Urinary bladder (tissue), 4 donors: ENCODE data around the gene KMT2B. TPM values are rescaled to one million over a fixed set of nuclear protein-coding genes. Genes with fewer than 3 reads are reported as not detected.
"Not testable (repeated sequence)": the region's sequence is repeated elsewhere in the genome, so short reads cannot be mapped to it uniquely, and the experiment has no call there.

Experiments
- DNase-seq: peaks from one replicate; pipeline ENCODE4 v3.0.0-alpha.2; 2015; ENCODE audit errors: extremely low spot score
- H3K27ac ChIP-seq: one replicate; pipeline ENCODE4 v1.5.1; 2013; ENCODE audit warnings: low read depth, mild to moderate bottlenecking, moderate library complexity
- H3K36me3 ChIP-seq: one replicate; pipeline ENCODE4 v1.6.1; 2013; ENCODE audit warnings: mild to moderate bottlenecking, moderate library complexity; ENCODE audit not compliant: insufficient read depth
- H3K4me1 ChIP-seq: one replicate; pipeline ENCODE4 v1.6.1; 2013; ENCODE audit warnings: mild to moderate bottlenecking, moderate library complexity; ENCODE audit not compliant: insufficient read depth
- H3K4me3 ChIP-seq: one replicate; pipeline ENCODE4 v1.5.1; 2013; ENCODE audit warnings: low read depth, low read length
- WGBS: extraction: QIAGEN DNeasy Blood & Tissue Kit; methylation state at CpG from one replicate; pipeline ENCODE4 v1.1.7; 2013; 5-methylcytosine and 5-hydroxymethylcytosine counted together
- polyA plus RNA-seq: library from polyadenylated mRNA; stranded (reverse); fragments of 200-250 nt; gene quantifications from one replicate; pipeline ENCODE4 v1.2.3, GENCODE V29; 2013
- total RNA-seq: library from RNA; depleted of rRNA; stranded (reverse); fragments of >200 nt; gene quantifications from one replicate; pipeline ENCODE4 v1.2.3, GENCODE V29; 2014
- donor health status: healthy with polysubstance abuse.
- donor health status: healthy.

The KMT2B gene
- total and polyA plus RNA-seq, 2 donors = 7.1 to 25.9 TPM

DNA sequence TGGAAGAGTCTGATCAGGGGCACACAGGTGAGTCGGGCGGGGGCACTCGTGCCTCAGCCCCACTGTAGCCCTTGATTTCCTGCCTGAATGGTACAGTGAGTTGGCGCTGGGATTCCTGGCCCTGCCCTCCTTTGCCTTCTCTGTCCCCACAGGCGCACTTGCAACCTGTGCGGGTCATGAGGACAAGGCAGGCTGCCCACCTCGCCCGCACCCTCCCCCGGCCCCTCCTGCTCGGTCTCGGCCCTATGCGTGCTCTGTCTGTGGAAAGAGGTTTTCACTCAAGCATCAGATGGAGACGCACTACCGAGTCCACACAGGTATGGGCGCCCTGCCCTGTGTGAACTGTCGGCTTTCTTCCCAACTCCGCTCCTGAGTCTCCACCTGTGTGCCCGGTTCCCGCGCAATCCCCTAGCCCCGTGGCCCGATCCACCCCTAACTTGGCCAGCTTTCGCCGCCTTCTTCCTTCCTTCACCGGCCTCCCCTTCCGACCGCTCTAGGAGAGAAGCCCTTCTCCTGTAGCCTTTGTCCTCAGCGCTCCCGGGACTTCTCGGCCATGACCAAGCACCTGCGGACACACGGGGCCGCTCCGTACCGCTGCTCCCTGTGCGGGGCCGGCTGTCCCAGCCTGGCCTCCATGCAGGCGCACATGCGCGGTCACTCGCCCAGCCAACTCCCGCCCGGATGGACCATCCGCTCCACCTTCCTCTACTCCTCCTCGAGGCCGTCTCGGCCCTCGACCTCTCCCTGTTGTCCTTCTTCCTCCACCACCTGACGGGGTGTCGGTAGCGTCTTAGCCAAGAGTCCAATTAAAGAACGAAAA is 1.6 kb upstream of the KMT2B start:
- peak overlapping the region; percentile 94 for H3K4me3 ChIP-seq
- no peaks in the 10 kb centered on the region for H3K36me3 ChIP-seq
- H3K27ac ChIP-seq = peak overlapping the region; percentile 48
- DNase-seq = no peak
- no peaks in the 10 kb centered on the region for H3K4me1 ChIP-seq
- 3% methylated on average over 52 of the region's 52 CpGs for WGBS

DNA sequence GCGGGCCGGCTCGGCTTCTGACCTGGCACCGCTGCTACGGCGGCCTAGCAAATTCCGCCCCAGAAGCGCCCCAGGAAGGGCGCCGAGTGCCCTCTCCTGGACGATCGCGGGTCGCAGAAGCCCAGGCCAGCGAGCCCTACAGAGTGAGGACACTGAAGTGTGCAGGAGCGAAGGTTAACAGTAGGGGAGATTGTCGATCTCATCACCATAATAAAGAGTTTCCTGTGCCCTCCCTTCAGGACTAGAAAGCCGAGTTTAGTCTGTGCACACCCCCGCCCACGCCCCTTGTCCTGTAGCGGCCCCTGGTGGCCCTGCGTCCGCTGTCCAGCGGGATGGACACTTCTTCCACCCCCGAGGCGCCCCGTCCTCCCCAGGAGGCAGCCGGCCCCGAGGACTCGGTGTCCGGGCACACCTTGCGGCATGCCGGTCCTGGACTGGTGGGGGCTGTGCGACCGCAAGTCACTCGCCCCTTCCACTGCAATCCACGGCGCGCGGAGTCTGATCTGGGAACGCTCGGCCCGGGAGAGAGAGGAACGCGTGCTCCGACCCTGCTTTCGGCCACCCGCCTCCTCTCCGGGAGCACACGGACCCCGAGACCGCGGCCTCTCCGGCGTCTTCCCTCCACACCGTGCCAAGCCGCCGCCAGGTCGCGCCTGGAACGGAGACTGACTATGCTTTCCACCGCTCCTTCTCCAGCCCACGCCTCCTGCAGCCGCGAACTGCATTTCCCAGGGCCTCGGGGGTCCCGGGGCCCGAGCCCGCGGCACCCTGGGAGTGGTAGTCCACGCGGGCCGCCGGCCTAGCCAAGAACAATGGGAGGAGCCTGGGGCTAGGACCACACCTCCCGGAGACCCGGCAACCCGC is 770 bp upstream of the KMT2B start:
- H3K27ac ChIP-seq = peak overlapping the region; percentile 48
- no peaks in the 10 kb centered on the region for H3K4me1 ChIP-seq
- DNase-seq = peak; percentile 84
- H3K36me3 ChIP-seq = no peaks in the 10 kb centered on the region
- WGBS = under 1% methylated on average over 77 of the region's 77 CpGs
- peak overlapping the region; percentile 94 for H3K4me3 ChIP-seq

DNA sequence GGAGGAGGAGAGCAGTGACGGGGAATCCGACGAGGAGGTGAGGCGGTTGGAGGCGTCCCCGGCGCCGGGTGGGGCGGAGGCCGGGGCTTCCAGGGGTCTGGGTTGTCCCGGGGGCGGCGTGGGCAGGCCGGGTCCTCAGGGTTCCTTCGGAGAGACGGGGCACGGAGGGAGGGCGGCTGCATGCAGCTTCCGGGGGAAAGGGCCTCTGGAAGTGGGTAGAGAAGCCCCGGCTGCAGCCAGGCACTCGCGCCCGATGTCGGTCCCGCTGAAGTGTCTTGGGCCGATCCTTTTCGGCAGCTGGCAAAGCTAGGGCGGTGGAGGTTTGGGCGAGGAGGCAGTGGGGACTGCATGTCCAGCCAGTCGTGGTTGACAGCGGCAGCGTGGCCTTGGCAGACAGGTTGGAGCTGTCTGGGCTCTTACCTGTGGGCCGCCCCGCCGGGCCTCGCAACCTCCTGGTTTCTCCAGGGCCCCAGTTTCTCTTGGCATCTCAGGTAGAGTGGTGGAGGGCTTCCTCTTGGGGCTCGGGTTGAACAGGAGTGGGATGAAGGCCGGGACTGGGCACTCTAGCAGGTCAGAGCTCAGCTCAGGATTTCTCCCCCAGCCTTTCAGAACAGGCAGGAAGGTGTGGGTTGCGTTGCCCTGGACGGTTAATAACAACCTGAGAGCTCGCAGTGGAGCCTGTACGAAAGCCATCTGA is 690 bp downstream of the KMT2B start:
- no peak for DNase-seq
- Histone ChIP-seq H3K4me3 (peak overlapping the region; percentile 94), H3K4me1 (no peaks in the 10 kb centered on the region), H3K36me3 (peaks cover under 1% of the 10 kb centered on the region), H3K27ac (peak overlapping the region; percentile 41)
- WGBS = under 1% methylated on average over 42 of the region's 42 CpGs

- H3K4me1 ChIP-seq = no peaks in the 10 kb centered on the region
- no peak overlapping the region for H3K4me3 ChIP-seq
- no peak for DNase-seq
- no peak overlapping the region for H3K27ac ChIP-seq
- H3K36me3 ChIP-seq = peaks cover 5% of the 10 kb centered on the region
- 86% methylated on average over 32 of the region's 32 CpGs for WGBS
Measured at GRCh38 chr19:35719402-35720162, 1.8 kb downstream of the KMT2B start.

GRCh38 chr19:35720163-35720524 is 2.3 kb downstream of the KMT2B start:
- Histone ChIP-seq H3K4me3 (no peak overlapping the region), H3K36me3 (peaks cover 7% of the 10 kb centered on the region)

DNA sequence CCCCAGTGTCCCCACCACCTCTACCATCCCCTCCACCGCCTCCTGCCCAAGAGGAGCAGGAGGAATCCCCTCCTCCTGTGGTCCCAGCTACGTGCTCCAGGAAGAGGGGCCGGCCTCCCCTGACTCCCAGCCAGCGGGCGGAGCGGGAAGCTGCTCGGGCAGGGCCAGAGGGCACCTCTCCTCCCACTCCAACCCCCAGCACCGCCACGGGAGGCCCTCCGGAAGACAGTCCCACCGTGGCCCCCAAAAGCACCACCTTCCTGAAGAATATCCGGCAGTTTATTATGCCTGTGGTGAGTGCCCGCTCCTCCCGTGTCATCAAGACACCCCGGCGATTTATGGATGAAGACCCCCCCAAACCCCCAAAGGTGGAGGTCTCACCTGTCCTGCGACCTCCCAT is 2.8 kb downstream of the KMT2B start:
- H3K36me3 ChIP-seq = peaks cover 7% of the 10 kb centered on the region
- H3K4me3 ChIP-seq = no peak overlapping the region
- H3K27ac ChIP-seq = no peak overlapping the region
- no peaks in the 10 kb centered on the region for H3K4me1 ChIP-seq
- DNase-seq = no peak
- WGBS = 81% methylated on average over 17 of the region's 17 CpGs

More at GRCh38 chr19:35720163-35720524, 2.3 kb downstream of the KMT2B start:
- H3K4me1 ChIP-seq = no peaks in the 10 kb centered on the region
- H3K27ac ChIP-seq = no peak overlapping the region
- no peak for DNase-seq
- WGBS = 92% methylated on average over 9 of the region's 9 CpGs

- Histone ChIP-seq H3K4me1 (no peaks in the 10 kb centered on the region), H3K36me3 (peaks cover 7% of the 10 kb centered on the region), H3K27ac (no peak overlapping the region), H3K4me3 (no peak overlapping the region)
- no peak for DNase-seq
- 92% methylated on average over 16 of the region's 16 CpGs for WGBS
Measured at GRCh38 chr19:35721374-35721773, 3.6 kb downstream of the KMT2B start.

DNA sequence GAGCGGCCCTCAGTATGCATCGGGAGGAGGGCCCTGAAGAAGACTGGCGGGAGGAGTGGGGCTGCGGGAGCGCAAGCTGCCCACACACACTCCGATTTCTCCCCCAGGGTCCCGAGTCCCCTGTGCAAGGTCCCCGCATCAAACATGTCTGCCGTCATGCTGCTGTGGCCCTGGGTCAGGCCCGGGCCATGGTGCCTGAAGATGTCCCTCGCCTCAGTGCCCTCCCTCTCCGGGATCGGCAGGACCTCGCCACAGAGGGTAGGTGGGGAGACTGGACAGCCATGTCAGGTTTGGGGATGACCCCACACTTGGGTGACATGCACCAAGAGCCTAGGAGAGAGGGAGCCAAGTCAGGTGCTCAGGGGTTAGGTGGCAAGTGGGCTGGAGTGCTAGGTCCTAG is 4.7 kb downstream of the KMT2B start:
- no peaks in the 10 kb centered on the region for H3K4me1 ChIP-seq
- no peak for DNase-seq
- H3K4me3 ChIP-seq = no peak overlapping the region
- peaks cover 10% of the 10 kb centered on the region for H3K36me3 ChIP-seq
- no peak overlapping the region for H3K27ac ChIP-seq
- 94% methylated on average over 14 of the region's 14 CpGs for WGBS

- no peak overlapping the region for H3K27ac ChIP-seq
- DNase-seq = no peak
- H3K4me1 ChIP-seq = no peaks in the 10 kb centered on the region
- WGBS = 94% methylated on average over 16 of the region's 16 CpGs
- peaks cover 10% of the 10 kb centered on the region for H3K36me3 ChIP-seq
- H3K4me3 ChIP-seq = no peak overlapping the region
Measured at GRCh38 chr19:35722897-35723296, 5.1 kb downstream of the KMT2B start.

GRCh38 chr19:35723671-35724070 is 5.9 kb downstream of the KMT2B start:
- Histone ChIP-seq H3K36me3 (peaks cover 12% of the 10 kb centered on the region), H3K27ac (no peak overlapping the region), H3K4me1 (no peaks in the 10 kb centered on the region), H3K4me3 (no peak overlapping the region)
- DNase-seq = no peak
- 95% methylated on average over 24 of the region's 24 CpGs for WGBS

DNA sequence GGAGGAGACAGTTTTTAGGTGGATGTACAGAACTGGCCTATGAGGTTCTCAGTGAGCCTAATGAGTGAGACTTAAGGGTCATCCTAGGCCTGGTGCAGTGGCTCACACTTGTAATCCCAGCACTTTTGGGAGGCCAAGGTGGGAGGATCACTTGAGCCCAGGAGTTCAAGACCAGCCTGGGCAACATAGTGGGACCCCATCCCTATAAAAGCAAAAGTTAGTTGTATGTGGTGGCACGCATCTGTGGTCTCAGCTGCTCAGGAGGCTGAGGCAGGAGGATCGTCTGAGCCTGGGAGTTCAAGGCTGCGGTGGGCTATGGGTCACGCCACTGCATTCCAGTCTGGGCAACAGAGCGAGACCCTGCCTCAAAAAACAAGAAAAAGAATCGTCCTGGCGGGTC is 6.3 kb downstream of the KMT2B start:
- H3K36me3 ChIP-seq = peaks cover 15% of the 10 kb centered on the region
- WGBS = 96% methylated on average over 7 of the region's 7 CpGs
- H3K4me3 ChIP-seq, DNase-seq, H3K27ac ChIP-seq, H3K4me1 ChIP-seq: not testable (repeated sequence)

- H3K4me3 ChIP-seq = no peak overlapping the region
- DNase-seq = no peak
- H3K36me3 ChIP-seq = peaks cover 15% of the 10 kb centered on the region
- no peaks in the 10 kb centered on the region for H3K4me1 ChIP-seq
- H3K27ac ChIP-seq = no peak overlapping the region
- WGBS = 95% methylated on average over 12 of the region's 12 CpGs
Measured at GRCh38 chr19:35724560-35724959, 6.8 kb downstream of the KMT2B start.
